Panc1 (cell line): ENCODE data around the gene TOR1AIP1. TPM values are rescaled to one million over a fixed set of nuclear protein-coding genes. Genes with fewer than 3 reads are reported as not detected.

Experiments
- ATAC-seq: fragments of 200-7000 bp; cut with Tn5 transposase; 2 replicates; pipeline ENCODE4 v1.9.1; 2020; ENCODE audit warnings: mild to moderate bottlenecking, moderate library complexity
- BruUV-seq: library from RNA; stranded (reverse); fragments of 400-500 nt; replicated peaks from 2 replicates; lab custom pipeline; 2021; lab: Mats Ljungman, UMichigan
- CTCF ChIA-PET: fragments of 300-600 bp; sonication (Branson Sonifier 250); formaldehyde crosslinking; loops from one replicate; lab custom pipeline; 2022; ENCODE audit warnings: antibody characterized with exemption; lab: Charles Lee
- POLR2A ChIA-PET: fragments of 300-600 bp; sonication (Branson Sonifier 250); formaldehyde crosslinking; loops from one replicate; lab custom pipeline; 2022; ENCODE audit warnings: antibody characterized with exemption; lab: Charles Lee
- DNase-seq: peaks from one replicate; pipeline ENCODE4 v3.0.0-alpha.2; 2010; ENCODE audit warnings: low read depth, low spot score
- H3K27ac ChIP-seq: 2 replicates; pipeline ENCODE4 v1.5.1; 2011; ENCODE audit warnings: mild to moderate bottlenecking, low read length, inconsistent platforms
- H3K27me3 ChIP-seq: fragments of 200-500 bp; sonication (Bioruptor generic); 2 replicates; pipeline ENCODE4 v1.6.0; 2014; ENCODE audit warnings: low read length, inconsistent platforms; ENCODE audit not compliant: control insufficient read depth, insufficient read depth
- H3K36me3 ChIP-seq: fragments of 200-500 bp; sonication (Bioruptor generic); 2 replicates; pipeline ENCODE4 v1.5.1; 2014; ENCODE audit warnings: inconsistent platforms, mild to moderate bottlenecking, low read length, moderate library complexity; ENCODE audit not compliant: control insufficient read depth, insufficient read depth
- H3K4me1 ChIP-seq: 2 replicates; pipeline ENCODE4 v1.5.1; 2011; ENCODE audit warnings: inconsistent platforms, mild to moderate bottlenecking, low read length, moderate library complexity; ENCODE audit not compliant: control insufficient read depth, insufficient read depth
- H3K4me3 ChIP-seq, 2 experiments: 2 replicates each; pipeline ENCODE4 v1.5.1; 2011 to 2012; ENCODE audit warnings: low read depth in 2 of 2, low read length in 2 of 2, mild to moderate bottlenecking in 2 of 2, inconsistent platforms in 1 of 2, moderate library complexity in 1 of 2
- H3K9me3 ChIP-seq: fragments of 200-500 bp; sonication (Bioruptor generic); 2 replicates; pipeline ENCODE4 v1.5.1; 2014; ENCODE audit warnings: low read depth, mild to moderate bottlenecking, inconsistent platforms, low read length, moderate library complexity; ENCODE audit not compliant: control insufficient read depth, insufficient read depth
- POLR2AphosphoS5 ChIP-seq: IDR thresholded peaks from 2 replicates; pipeline ENCODE4 v1.6.1; 2012; ENCODE audit warnings: mild to moderate bottlenecking, low read depth, low read length, moderate library complexity
- SIN3A ChIP-seq: IDR thresholded peaks from 2 replicates; pipeline ENCODE4 v1.6.1; 2012; ENCODE audit warnings: low read depth, mild to moderate bottlenecking, low read length, moderate library complexity, borderline replicate concordance; ENCODE audit not compliant: insufficient read depth
- TCF7L2 ChIP-seq: IDR thresholded peaks from 2 replicates; pipeline ENCODE4 v1.6.1; 2011; ENCODE audit warnings: mild to moderate bottlenecking, low read depth, low read length, inconsistent platforms
- in situ Hi-C: cut with HindIII; loops from 2 replicates; pipeline ENCODE4 v1.10.0; 2016; ENCODE audit warnings: low sequenced_read_pairs, low pct_unique_long_range_greater_than_20kb
- intact Hi-C: fragments of 100-400 bp; cut with micrococcal nuclease; formaldehyde crosslinking; loops from one replicate; pipeline ENCODE4 v1.10.0; 2022; ENCODE audit not compliant: unreplicated experiment
- total RNA-seq: library from RNA; stranded (reverse); gene quantifications from one replicate; pipeline ENCODE4 v1.2.1, GENCODE V29; 2021; ENCODE audit not compliant: unreplicated experiment
- TF ChIP-seq, protein P1 (sequence below): fragments of 450-650 bp; IDR thresholded peaks from 2 replicates; pipeline ENCODE4 v1.5.1; 2017; ENCODE audit warnings: mild to moderate bottlenecking
- TF ChIP-seq, protein P2 (sequence below), 2 experiments: IDR thresholded peaks; 2 replicates each; pipeline ENCODE4 v1.6.1; 2011 to 2012; ENCODE audit warnings: low read depth in 2 of 2, control low read depth in 1 of 2, low read length in 1 of 2, mild to moderate bottlenecking in 1 of 2, moderate library complexity in 1 of 2; ENCODE audit not compliant: insufficient read depth in 1 of 2

The TOR1AIP1 gene
- total RNA-seq, 1 experiment from 2014 or later: 62.0 TPM

DNA sequence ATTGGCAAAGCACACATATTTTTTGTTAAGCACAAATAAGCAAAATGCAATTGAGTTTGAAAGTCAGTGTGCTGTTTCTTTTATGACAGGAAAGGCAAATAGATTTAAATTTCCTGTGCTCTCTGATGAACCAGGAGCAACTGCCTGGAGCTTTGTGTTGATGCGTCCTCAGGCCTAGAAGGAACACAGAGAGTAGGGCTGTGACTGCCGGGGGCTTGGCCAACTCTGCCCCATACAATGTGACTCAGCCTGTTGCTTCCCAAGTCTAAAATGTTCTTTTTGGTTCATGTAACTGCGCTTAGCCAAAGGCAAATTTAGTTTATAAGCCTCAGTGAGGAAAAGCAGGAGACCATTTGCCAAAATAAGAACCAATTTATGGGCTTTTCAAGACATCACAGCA lies 42.0 kb upstream of the TOR1AIP1 start:
- peaks cover 5% of the 10 kb centered on the region; the same call in 1 of the 2 replicates for H3K36me3 ChIP-seq
- no peak for ATAC-seq
- no TSS peak for BruUV-seq
- H3K27ac ChIP-seq: no peak overlapping the region
- DNase-seq: no peak
- intact Hi-C loops: no loop called here
- H3K4me1 ChIP-seq: no peaks in the 10 kb centered on the region
- TF ChIP-seq SIN3A: no peak
- TF ChIP-seq, protein P1, sequence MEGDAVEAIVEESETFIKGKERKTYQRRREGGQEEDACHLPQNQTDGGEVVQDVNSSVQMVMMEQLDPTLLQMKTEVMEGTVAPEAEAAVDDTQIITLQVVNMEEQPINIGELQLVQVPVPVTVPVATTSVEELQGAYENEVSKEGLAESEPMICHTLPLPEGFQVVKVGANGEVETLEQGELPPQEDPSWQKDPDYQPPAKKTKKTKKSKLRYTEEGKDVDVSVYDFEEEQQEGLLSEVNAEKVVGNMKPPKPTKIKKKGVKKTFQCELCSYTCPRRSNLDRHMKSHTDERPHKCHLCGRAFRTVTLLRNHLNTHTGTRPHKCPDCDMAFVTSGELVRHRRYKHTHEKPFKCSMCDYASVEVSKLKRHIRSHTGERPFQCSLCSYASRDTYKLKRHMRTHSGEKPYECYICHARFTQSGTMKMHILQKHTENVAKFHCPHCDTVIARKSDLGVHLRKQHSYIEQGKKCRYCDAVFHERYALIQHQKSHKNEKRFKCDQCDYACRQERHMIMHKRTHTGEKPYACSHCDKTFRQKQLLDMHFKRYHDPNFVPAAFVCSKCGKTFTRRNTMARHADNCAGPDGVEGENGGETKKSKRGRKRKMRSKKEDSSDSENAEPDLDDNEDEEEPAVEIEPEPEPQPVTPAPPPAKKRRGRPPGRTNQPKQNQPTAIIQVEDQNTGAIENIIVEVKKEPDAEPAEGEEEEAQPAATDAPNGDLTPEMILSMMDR: no peak
- TF ChIP-seq, protein P2, sequence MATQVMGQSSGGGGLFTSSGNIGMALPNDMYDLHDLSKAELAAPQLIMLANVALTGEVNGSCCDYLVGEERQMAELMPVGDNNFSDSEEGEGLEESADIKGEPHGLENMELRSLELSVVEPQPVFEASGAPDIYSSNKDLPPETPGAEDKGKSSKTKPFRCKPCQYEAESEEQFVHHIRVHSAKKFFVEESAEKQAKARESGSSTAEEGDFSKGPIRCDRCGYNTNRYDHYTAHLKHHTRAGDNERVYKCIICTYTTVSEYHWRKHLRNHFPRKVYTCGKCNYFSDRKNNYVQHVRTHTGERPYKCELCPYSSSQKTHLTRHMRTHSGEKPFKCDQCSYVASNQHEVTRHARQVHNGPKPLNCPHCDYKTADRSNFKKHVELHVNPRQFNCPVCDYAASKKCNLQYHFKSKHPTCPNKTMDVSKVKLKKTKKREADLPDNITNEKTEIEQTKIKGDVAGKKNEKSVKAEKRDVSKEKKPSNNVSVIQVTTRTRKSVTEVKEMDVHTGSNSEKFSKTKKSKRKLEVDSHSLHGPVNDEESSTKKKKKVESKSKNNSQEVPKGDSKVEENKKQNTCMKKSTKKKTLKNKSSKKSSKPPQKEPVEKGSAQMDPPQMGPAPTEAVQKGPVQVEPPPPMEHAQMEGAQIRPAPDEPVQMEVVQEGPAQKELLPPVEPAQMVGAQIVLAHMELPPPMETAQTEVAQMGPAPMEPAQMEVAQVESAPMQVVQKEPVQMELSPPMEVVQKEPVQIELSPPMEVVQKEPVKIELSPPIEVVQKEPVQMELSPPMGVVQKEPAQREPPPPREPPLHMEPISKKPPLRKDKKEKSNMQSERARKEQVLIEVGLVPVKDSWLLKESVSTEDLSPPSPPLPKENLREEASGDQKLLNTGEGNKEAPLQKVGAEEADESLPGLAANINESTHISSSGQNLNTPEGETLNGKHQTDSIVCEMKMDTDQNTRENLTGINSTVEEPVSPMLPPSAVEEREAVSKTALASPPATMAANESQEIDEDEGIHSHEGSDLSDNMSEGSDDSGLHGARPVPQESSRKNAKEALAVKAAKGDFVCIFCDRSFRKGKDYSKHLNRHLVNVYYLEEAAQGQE (IDR thresholded peaks at IDR 0.05; ENCODE audit: insufficient read depth in 1 of 2, low read depth in 2 of 2, low read length in 1 of 2): no peak
- TF ChIP-seq POLR2AphosphoS5: no peak
- TF ChIP-seq TCF7L2: no peak
- ChIA-PET CTCF (no interaction called here), POLR2A (no interaction called here)
- no peak overlapping the region for H3K4me3 ChIP-seq
- in situ Hi-C loops: no loop called here
- no peaks in the 10 kb centered on the region for H3K27me3 ChIP-seq
- H3K9me3 ChIP-seq: no peaks in the 10 kb centered on the region

DNA sequence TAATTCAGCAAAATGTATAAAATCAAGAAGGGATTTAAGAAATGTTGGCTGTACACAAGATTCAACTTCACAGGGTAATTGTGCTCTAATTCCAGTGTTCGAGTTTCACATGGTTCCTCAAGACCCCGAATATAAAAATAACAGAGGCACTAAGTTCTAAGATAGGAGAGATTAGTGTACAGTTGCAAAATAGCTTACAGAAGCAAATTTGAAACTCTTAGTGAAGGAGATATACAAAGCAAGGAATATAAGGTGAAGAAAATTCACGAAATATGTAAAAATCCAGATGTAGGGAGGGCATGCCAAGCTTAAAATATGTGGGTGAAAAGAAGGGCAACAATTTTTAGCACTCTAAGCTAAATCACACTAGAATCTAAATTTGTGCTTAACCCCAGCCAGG lies 33.9 kb upstream of the TOR1AIP1 start:
- Histone ChIP-seq H3K4me3 (no peak overlapping the region), H3K36me3 (peaks cover 42% of the 10 kb centered on the region), H3K27ac (no peak overlapping the region), H3K4me1 (no peaks in the 10 kb centered on the region), H3K9me3 (no peaks in the 10 kb centered on the region), H3K27me3 (no peaks in the 10 kb centered on the region)
- in situ Hi-C loops: no loop called here
- TF ChIP-seq, protein P2 (IDR thresholded peaks at IDR 0.05; ENCODE audit: insufficient read depth in 1 of 2, low read depth in 2 of 2, low read length in 1 of 2): no peak
- TF ChIP-seq POLR2AphosphoS5: no peak
- TF ChIP-seq TCF7L2: no peak
- no peak for TF ChIP-seq SIN3A
- TF ChIP-seq, protein P1: no peak
- no TSS peak for BruUV-seq
- intact Hi-C loops: no loop called here
- ChIA-PET CTCF (no interaction called here), POLR2A (no interaction called here)
- no peak for DNase-seq
- ATAC-seq: no peak
